LNCaP clone FGC (cell line): Measurements from ENCODE around the gene PDCD10.

Experiments
- DNase-seq: peaks from one replicate; pipeline ENCODE4 v3.0.0-alpha.2; 2011; ENCODE audit warnings: low read depth
- H3K4me3 ChIP-seq: 2 replicates; pipeline ENCODE4 v1.5.1; 2011; ENCODE audit warnings: mild to moderate bottlenecking, low read depth, low read length, control low read depth
- TF ChIP-seq, protein P1 (sequence below): IDR thresholded peaks from 2 replicates; pipeline ENCODE4 v1.5.1; 2012; ENCODE audit warnings: mild to moderate bottlenecking; ENCODE audit not compliant: control insufficient read depth, insufficient read depth; ENCODE audit errors: extremely low read depth

The PDCD10 gene

DNA sequence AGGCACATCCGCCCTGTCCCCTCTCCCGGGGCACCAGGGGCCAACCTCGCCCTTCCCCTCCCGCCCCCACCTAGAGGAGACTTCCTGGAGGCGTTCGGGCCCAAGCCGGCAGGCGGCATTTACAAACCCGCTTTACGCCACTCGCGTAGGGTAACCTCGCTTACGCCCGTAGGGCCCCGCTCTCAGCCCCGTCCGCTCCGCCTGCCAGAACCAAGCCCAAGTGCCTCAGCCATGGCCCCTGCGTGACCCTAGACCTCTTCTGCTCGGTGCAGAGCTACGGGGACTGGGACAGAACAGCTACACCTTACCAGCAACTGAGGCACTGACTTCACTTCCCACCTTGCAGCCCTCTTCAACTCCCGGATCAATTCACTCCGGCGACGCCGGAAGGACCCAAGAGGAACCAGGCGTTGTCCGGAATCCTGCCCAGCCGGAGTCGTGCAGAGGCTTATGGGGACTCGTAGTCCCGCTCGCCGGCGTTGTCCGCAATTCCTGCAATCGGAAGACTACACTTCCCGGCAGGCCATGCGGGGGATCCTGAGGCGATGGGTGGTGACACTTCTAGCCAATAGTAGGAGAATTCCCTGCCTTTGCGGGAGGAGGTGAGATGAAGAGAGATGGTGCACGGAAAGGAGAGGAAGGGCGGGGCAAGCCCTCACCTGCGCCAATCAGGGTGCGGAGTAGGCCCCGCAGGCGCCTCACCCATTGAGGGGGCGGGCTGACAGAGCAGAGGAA, at the start of gene PDCD10:
Gene PDCD10 (minus strand): TSS at position 395 of the 735 bp plus-strand sequence. CDS start 14,735 bp downstream, outside the sequence.
- TF ChIP-seq, protein P1, sequence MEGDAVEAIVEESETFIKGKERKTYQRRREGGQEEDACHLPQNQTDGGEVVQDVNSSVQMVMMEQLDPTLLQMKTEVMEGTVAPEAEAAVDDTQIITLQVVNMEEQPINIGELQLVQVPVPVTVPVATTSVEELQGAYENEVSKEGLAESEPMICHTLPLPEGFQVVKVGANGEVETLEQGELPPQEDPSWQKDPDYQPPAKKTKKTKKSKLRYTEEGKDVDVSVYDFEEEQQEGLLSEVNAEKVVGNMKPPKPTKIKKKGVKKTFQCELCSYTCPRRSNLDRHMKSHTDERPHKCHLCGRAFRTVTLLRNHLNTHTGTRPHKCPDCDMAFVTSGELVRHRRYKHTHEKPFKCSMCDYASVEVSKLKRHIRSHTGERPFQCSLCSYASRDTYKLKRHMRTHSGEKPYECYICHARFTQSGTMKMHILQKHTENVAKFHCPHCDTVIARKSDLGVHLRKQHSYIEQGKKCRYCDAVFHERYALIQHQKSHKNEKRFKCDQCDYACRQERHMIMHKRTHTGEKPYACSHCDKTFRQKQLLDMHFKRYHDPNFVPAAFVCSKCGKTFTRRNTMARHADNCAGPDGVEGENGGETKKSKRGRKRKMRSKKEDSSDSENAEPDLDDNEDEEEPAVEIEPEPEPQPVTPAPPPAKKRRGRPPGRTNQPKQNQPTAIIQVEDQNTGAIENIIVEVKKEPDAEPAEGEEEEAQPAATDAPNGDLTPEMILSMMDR, result no peak
- peak within 1 kb of the TSS; percentile 82 for H3K4me3 ChIP-seq
- peak; percentile 99 for DNase-seq

GRCh38 chr3:167783781-167784180, 49.1 kb upstream of the PDCD10 start:
- no peak for DNase-seq
- H3K4me3 ChIP-seq, result no peak overlapping the region
- TF ChIP-seq, protein P1, result no peak

DNA sequence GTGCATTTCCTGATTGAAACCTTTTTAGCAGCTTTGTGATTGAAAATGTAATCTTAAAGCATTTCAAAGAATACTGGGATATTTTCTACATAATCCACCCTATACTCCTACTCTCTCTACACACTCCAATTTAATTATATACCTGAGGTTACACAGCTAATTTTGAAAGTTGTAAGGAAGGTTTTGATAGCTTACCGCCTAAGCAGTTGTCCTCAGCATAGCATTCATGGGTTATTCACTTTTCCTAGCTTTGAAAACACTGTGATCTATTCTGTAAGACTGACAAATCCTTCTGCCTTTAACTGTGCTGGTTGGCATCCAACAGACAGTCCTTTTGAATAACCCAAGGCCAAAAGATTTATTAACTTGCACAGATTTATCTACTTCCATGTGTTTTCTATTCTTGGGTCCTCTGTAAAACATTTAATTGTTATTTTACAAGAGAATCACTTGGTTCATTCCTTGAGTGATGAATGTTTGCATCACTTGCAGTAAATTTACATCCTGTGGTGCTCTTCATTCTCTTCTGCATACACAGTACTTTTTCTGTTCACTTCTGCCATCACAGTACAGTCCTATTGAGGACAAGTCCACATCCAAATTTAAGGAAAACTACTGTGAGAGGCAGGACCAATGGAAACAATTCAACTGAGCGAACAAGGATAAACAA, 45.7 kb upstream of the PDCD10 start:
- TF ChIP-seq, protein P1, result no peak
- no peak for DNase-seq
- H3K4me3 ChIP-seq, result no peak overlapping the region

GRCh38 chr3:167777356-167777755, 42.7 kb upstream of the PDCD10 start:
- TF ChIP-seq, protein P1, result no peak
- no peak overlapping the region for H3K4me3 ChIP-seq
- no peak for DNase-seq

DNA sequence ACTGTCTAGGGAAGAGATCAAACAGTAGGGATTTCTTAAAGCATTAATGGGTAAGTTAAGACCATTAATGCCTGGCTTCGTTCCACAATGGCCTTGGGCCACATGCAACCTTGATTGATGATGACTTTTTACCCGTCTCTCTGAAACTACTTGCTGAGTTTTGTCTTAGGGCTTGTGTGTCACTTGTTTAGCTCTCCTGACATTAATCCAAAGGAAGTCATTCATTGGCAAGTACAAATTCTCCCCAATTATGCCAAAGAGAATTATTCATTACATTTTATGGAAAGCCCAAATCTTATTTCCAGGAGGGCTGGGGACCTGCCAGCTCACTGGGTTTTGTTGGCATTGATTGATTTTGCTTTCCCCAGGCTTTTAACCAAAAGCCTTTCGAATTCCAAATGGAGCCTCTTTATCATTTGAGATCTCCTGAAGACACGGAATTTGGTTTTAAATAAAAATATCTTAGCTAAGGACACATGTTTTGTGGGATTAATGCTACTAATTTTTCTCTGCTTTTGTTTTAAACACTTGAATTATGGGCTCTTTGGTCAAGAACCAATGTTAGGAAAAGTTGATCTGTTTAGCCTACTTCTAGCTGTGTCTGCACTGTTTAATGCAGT, 41.5 kb upstream of the PDCD10 start:
- TF ChIP-seq, protein P1, result no peak
- H3K4me3 ChIP-seq, result no peak overlapping the region
- no peak for DNase-seq

- TF ChIP-seq, protein P1, result no peak
- no peak for DNase-seq
- H3K4me3 ChIP-seq, result no peak overlapping the region
Measured at GRCh38 chr3:167773584-167773983, 38.9 kb upstream of the PDCD10 start.

DNA sequence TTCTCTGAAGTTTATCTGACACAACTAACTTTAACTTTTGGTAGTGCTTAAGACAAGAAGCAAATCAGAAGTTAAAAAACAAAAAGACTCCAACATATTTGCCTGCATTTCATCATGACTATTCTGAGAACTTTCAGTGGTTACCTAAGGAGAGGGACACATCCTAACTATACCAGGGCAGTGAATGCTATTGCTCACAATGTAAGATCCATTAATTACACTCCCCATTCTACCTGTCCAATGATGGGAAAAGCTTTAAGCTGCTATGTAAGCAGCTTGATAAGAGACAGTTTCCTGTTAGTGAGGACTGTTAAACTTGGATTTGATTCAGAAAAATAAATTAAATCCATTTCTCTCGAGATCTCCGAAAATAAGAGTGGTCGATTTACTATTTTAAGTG, 38.3 kb upstream of the PDCD10 start:
- TF ChIP-seq, protein P1, result no peak
- DNase-seq, result no peak
- no peak overlapping the region for H3K4me3 ChIP-seq
